GM11168 (cell line): ENCODE data around the gene MAD1L1.

Experiments
- in situ Hi-C: fragments of 300-500 bp; cut with MboI; formaldehyde crosslinking; loops from one replicate; pipeline ENCODE4 v1.12.0; 2022; ENCODE audit warnings: low sequenced_read_pairs; ENCODE audit not compliant: unreplicated experiment

MAD1L1 gene

GRCh38 chr7:1769286-1770200 lies 463.2 kb downstream of the MAD1L1 start:
- in situ Hi-C loops = no loop called here

- in situ Hi-C loops = no loop called here
These were observed 463.9 kb downstream of the MAD1L1 start for GRCh38 chr7:1768832-1769231.

- in situ Hi-C loops = no loop called here
These were observed 465.2 kb downstream of the MAD1L1 start for GRCh38 chr7:1767524-1767923.
